ENCODE data around the gene BCR.

BCR gene

DNA sequence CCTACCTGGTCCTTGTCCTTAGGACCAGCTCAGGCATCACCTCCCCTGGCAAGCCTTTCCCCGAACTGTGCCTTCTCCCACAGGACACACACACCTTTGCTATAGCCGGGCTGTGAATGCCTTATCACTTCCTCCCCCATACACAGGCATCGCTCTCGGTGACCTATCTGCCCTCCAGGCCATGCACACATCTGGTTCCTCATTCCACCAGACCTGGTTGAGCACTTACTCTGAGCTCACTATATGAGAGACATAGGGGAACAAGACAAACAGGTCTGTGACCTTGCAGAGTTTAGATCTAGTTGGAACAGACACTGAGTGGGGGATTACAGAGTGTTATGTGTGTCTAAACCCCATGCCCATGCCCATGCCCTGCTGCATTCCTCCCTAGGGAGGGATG is 3.1 kb upstream of the BCR start:
- no peak for DNase-seq

DNA sequence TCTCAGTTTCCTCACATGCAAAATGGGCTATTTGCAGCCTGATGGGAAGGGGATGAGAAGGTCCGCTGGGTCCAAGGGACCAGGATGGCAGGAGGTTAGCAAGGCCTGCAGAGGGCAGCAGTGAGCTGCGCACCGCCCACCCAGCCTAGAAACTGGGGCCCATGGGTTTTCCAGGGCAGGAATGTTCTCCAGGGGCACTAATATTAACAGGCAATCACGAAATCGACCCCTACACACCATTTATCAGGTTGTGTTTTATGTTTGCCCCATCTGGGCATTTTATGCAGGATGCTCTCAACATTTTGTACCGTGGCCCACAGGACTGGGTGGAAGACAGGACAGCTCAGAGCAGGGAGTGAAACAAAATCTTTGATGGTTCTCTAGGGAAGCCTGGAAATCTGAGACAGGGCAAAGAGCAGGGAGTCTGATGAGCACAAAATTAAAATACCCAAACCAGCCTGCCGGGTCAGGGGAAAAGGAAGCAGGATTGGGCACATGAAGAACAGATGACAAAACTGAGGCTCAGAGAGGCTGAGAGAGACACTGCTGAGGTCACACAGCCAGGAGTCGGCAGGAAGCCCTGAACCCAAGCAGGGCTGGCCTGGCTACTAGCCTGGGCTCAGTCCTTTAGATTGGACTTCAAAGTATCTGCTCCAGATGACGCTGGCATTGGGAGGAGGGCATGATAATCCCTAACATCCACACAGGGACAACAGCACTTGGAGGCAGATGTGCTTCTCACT is 1.6 kb upstream of the BCR start:
- peak; percentile 52 for DNase-seq

DNA sequence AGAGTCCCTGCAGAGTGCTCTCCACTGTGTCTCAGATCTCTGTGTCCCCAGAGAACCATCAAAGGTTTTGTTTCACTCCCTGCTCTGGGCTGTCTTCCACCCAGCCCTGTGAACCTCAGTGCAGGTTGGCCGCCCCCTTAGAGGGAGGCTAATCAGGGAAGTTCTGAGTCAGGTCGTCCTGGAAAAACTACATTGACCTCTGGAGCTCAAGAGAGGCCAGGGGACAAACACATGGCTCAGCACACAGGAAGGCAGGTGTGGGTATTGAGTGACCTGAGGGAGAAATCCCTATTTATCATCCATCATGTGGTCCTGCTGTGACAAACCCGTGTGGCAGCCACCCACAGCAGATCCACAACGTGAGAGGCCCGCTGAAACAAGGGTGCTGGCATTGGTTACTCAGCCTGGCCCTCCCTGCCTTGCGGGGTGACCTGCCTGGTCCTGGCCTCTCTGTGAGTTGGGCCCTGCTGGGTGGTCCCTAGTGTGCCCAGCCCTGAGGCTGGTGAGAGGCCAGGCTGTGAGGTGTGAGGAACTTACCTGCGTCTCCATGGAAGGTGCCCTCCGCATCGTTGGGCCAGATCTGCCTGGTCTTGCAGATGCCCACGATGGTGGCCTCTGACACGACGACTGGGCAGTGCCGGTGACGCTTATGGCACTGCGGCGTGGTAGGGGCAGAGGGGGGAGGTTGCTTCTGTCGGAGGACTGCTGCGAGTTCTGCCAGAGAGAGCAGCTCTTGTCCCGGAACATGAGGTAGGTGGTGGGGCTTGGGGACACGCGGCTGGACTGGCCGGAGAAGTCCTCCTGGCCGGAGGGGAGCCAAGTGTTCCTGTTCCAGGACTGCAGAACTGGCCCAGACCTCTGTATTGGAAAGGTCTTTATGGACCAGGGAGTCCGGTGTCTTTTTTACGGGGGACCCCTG is 669 bp upstream of the BCR start:
- DNase-seq: no peak

DNA sequence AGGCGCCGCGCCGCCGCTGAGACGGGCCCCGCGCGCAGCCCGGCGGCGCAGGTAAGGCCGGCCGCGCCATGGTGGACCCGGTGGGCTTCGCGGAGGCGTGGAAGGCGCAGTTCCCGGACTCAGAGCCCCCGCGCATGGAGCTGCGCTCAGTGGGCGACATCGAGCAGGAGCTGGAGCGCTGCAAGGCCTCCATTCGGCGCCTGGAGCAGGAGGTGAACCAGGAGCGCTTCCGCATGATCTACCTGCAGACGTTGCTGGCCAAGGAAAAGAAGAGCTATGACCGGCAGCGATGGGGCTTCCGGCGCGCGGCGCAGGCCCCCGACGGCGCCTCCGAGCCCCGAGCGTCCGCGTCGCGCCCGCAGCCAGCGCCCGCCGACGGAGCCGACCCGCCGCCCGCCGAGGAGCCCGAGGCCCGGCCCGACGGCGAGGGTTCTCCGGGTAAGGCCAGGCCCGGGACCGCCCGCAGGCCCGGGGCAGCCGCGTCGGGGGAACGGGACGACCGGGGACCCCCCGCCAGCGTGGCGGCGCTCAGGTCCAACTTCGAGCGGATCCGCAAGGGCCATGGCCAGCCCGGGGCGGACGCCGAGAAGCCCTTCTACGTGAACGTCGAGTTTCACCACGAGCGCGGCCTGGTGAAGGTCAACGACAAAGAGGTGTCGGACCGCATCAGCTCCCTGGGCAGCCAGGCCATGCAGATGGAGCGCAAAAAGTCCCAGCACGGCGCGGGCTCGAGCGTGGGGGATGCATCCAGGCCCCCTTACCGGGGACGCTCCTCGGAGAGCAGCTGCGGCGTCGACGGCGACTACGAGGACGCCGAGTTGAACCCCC is 798 bp downstream of the BCR start:
- no peak for DNase-seq

DNA sequence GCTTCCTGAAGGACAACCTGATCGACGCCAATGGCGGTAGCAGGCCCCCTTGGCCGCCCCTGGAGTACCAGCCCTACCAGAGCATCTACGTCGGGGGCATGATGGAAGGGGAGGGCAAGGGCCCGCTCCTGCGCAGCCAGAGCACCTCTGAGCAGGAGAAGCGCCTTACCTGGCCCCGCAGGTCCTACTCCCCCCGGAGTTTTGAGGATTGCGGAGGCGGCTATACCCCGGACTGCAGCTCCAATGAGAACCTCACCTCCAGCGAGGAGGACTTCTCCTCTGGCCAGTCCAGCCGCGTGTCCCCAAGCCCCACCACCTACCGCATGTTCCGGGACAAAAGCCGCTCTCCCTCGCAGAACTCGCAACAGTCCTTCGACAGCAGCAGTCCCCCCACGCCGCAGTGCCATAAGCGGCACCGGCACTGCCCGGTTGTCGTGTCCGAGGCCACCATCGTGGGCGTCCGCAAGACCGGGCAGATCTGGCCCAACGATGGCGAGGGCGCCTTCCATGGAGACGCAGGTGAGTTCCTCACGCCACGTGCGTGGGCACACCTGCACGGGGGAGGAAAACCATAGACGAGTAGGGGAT is 1.5 kb downstream of the BCR start:
- no peak for DNase-seq

DNA sequence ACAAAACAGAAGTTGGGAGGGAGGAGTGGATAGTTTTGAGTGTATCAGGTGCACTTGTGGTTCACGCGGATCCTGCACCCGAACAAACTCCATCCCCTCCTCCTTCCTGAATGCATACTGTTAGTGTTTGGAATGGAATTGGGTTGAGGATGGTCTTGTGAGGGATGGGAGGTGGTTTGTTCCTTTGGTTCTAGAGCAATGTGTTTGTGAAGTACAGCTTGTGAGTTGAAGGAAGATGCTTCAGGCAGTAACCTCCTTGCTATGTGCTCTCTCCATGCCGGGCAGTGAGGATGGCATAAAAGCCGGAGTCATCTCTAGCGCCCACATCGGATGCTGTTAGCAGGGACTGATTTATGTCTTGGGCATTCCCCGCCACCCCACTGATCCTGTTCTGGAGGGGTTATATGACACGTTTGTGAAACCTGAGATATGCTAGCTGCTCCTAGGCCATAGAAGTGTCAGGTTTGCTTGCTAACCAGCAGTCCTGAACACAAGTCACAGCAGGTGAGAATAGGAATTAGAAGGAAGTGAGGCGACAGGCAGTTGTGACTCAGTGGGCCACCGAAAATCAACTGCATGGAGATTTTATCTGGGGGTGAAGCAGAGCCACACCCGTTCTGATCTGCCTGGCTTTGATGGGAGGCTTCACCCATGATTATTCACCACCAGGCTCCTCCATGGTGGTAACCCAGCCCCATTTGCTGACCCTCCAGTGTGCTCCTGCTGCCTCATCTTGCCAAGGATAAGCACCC is 2.2 kb downstream of the BCR start:
- DNase-seq: peak; percentile 11

DNA sequence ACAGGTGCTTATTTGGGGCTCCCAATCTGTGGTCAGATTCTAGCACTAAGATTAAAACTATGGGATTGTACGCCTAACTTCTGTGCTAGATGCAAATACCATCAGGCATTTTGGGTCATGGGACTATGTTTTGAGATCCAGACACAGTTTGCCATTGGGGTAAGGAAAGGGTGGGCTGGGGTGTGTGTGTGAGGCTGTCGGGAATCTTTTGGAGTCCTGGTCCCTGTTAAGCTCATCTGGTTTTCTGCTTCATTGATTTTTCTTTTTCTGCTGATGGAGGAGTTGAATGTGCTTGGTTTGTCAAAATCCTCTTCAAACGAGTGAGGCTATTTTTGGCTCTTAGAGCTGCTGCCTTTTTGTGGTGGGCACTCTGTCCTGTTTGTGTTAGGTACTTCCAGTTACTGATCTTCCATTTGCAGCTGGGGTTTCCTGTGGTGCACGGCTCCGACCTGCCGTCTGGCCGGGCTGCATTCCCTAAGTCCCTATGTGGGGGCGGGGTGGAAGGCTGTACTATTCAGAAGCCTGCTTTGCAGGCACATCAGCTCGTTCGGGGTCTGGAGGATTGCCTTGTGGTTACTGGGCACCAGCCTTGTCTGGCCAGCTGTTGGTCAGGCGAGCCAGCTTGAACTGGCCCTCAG is 2.9 kb downstream of the BCR start:
- DNase-seq: peak; percentile 31

DNA sequence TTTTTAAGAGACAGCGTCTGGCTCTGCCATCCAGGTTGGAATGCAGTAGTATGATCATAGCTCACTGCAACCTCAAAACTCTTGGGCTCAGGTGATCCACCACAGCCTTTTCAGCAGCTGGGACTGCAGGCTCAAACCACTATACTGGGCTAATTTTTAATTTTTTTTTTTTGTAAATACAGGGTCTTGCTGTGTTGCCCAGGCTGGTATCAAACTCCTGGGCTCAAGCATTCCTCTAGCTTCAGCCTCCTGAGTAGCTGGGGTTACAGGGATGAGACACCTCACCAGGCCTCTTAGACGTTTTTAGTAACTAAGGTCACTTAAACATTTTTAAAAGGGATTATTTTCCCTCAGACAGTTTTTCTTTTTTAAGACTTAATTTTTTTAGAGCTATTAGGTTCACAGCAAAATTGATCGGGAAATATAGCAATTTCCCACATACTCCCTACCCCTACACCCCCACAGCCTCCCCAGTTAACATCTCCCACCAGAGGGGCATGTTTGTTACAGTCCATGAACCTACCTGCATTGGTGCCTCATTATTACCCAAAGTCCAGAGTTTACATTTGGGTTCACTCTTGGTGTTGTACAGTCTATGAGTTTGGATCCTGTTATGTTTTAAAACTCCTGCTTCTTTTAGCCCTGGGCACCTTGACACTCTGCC is 3.9 kb downstream of the BCR start:
- DNase-seq: no peak

DNA sequence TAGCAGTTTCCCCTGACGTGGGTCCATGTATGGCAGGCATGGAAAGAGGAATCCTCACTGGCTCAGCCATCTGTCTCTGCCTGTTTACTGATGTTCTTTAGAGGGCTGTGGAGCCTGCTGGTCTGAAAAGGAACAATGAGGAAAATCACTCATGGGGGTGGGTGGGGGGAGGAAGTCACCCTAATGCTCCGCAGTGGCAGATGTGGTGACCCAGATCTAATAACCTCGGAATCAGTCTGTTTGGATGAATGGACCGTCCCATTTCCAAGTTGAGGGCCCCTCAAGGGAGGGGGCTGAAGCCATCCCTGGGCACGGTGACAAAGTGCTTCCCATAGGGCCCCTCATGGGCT is 4.4 kb downstream of the BCR start:
- no peak for DNase-seq

DNA sequence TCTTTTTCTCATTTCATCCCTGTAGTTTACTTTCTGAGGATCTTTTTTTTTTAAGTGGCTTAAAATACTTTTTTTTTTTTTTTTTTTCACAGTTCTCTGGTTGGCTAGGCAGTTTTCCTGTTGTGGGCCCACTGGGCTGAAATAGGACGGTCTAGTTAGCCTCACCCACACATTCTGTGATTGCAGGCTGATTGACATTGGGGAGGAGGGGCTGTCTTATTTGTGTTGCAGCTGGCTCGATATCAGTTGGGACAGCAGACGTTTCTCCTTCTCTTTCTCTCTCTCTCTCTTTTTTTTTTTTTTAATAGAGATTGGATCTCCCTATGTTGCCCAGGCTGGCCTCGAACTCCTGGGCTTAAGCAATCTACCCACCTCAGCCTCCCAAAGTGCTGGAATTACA is 6.9 kb downstream of the BCR start:
- no peak for DNase-seq

DNA sequence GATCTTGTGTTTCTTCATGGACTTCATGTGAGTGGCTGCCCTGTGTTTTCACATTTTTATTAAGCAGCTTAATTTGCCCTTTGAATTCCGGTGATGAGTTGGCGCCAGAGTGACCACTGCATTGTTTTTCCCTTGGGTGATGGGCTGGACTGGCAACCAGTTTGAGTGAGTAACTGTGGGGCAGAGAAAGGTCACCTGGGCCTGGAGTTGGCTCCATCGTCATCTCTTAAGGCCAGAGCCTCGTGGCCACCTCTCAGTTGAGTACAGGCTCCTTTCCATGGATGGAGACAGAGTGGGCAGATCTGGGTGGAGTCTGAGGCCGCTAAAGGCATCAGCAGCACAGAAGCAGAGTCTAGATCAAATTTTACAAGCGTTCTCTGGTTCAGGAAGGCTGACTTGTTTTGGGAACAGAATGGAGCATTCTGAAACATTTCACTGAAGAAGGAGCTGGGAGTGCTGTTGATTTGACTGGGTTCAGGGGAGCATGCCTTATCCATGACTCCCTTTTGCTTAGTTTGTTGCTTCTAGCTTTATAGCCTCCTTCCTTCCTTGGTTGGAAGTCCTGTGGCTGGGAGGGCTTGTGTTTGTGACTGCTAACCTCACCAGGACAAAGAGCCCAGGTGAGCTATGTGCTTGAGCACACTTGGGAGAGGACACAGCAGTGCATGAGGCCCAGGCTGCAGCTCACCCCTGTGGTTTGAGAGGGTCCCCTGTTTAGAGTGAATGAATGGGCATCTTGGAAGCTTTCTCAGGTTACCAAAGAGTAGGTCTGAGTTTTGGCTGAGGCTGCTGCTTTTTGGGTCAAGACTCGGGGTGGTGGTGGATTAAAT is 7.8 kb downstream of the BCR start:
- no peak for DNase-seq

DNA sequence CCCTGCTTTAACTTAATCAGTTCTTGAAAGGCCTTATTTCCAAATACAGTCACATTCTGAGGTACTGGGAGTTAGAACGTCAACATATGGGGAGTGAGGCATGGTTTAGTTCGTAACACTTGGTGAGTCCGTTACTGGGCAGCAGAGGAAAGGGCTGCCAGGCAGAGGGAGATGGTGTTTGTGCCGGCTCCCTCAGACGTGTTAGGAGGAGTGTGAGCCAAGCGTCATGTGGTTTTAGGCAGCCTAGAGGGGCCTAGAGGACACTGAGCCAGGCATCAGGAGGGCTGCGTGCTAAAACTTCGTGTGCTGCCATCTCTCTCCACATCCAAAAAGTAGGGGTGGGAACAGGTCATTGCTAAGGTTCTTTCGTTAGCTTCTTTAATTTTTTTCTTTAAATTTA is 10.2 kb downstream of the BCR start:
- DNase-seq: no peak

DNA sequence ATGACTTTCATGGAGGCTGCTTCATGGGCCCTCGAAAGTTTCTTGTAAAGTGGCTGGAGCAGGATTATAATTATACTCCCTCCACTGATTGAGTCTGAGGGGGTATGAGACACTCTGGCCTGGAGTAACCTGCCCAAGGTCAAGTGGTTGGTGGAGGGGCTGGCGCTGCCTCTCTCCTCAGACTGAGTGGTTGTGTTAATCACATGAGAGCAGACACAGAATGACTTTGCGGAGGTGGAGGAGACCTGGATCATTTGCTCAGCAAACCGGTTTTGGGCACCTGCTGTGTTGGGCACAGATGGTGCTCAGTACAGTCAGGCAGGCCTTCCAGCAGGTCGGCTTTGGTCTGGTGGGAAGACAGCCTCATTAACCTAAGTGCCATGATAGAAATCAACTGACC is 11.8 kb downstream of the BCR start:
- DNase-seq: no peak

DNA sequence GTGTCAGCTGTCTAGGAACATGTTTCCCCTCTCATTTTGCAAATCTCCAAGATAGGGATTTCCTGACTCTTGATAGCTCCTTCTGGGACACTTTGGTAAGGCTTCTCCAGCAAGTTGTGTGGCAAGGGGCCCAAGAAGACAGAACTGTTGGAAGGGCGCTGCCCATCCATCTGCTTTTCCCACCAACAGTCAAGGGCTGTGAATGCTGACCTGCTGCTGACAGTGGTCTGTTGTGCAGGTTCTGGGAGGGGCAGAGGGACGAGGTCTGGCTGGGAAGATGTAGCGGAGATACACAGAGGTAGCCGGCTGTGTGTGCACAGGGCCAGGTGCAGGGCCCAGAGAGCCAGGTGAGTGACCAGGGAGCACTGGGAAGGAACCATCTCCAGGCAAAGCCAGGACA is 12.2 kb downstream of the BCR start:
- DNase-seq: no peak

DNA sequence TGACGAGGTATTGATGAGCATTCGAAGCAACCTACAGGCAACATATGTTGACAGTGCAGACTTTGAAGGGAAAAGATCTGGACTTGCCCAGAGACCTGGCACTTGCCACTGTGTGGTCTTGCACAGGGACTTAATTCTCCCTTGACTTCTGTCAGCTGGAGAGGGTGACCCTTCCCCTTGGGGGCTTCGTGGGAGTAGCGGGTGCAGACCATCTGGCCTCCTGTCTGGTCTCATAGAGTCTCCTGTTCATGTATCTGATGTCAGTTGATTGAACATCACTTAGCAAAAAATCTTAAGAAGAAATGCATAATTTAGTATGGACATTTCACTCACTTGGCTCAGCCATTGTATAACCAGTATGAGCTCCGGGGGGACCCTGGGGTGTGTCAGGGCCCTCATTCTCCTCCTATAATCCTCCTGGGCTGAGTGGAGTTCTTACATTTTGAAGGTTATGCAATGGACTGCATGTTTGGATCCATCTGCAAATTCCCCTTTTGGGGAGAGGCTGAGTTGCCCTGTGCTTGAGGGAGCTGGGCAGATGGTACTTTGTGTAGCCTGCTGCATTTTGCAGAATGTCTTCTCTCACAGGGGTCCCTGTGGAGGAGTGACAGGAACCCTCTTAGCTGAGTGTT is 13.0 kb downstream of the BCR start:
- no peak for DNase-seq

DNA sequence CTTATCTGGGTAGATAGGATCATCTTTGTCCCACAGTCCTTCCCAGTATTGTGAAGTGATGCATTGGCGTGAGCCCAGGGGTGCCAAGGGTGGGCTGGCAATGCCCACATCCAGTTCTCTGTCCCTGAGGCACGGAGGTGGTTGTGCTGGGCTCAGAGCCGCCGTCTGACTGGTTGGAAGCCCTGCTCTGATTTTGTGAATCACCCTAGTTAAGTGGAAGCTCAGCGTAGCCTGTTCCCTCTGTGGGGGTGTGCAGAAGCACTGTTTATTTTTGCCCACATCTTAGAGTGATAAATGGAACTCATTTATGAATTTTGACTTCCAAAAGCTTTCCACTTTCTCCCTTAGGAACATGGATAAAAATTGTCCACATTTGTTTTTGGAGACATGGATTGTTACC is 13.6 kb downstream of the BCR start:
- no peak for DNase-seq

DNA sequence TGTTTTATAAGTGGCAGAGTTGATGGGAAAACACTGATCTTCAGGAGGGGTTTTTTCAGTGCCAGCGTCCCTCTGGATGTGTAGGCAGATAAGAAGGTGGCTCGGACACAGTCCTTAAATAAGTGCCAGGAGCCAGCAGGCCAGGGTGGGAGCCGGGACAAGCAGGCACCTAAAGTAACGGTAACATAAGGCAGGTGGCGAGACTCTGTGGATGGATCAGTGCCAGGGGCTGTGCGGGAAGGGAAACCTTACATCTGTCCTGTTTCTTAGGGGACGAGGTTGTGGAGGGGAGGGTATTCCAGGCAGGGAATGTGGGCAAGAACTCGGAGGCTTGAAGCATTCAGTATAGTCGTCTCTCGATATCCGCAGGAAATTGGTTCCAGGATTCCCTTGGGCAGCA is 15.9 kb downstream of the BCR start:
- no peak for DNase-seq

DNA sequence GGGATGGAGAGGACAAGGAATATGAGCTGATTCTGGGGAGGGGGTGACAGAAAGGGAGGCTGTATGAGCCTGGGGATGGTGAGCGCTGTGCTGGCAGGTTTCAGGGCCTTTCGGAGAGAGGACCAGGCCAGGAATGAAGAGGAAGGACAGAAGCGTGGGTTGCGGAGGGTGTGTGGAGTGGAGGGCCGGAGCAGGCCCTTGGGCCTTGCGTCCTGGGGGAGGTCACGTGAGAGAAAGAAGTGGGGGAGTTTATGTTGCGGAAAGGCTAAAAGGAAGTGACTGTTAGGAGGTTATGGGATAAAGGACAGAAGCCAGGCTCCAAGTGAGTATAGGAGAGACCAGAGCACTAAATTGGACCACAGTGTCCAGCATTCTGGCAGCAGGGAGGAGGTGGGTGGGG is 17.5 kb downstream of the BCR start:
- no peak for DNase-seq

DNA sequence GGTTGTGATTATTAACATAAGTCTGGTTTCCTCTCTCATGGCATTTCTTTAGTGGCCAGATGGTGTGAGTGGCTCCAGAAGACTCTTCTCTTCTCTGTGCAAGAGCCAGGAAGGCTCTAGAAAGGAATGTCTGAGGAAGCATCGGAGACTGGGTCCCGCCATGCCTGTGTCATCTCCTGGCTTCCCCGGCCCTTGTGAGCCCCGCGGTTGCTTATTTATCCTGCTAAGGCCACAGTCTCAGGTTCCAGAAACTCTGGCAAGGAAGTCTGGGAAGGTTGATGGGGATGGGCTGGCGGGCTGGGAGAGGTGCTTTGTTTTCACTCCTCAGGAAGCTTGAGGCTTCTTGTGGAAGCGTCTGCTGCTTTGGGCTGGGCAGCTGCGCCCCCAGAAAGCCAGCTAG is 18.9 kb downstream of the BCR start:
- DNase-seq: peak; percentile 28

DNA sequence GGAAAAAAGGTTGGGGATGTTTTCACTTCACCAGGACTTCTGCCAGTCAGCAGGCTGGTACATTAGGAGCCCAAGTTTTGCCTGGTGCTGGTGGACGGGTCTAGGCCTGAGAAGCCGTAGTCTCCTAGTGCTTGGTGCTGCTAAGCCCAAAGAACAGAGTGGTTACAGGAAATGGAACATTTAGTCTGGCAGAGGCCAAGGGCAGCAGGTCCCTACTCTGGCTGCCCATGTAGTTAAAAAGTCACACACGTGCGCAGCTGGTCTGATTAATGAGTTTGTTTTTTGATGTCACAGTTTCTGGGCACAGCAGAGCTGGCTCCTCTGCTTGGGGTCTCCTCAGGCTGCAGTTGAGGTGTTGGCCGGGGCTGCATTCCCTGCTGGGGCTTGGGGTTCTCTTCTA is 20.6 kb downstream of the BCR start:
- DNase-seq: no peak

All from fibroblast of skin of scalp (primary cell).